IPS-20b (cell line): ENCODE results near the gene SIL1.
"Not testable (repeated sequence)": the region's sequence is repeated elsewhere in the genome, so short reads cannot be mapped to it uniquely, and the experiment has no call there.

Source experiments
- H3K27ac ChIP-seq: one replicate; pipeline ENCODE4 v1.5.1; 2013; ENCODE audit warnings: low read length
- H3K27me3 ChIP-seq: 2 replicates; pipeline ENCODE4 v1.6.1; 2013; ENCODE audit warnings: mild to moderate bottlenecking, low read length, inconsistent platforms; ENCODE audit not compliant: insufficient read depth
- H3K36me3 ChIP-seq: 2 replicates; pipeline ENCODE4 v1.6.1; 2013; ENCODE audit warnings: low read depth, mild to moderate bottlenecking, inconsistent platforms, low read length, moderate library complexity; ENCODE audit not compliant: insufficient read depth
- H3K4me1 ChIP-seq: 2 replicates; pipeline ENCODE4 v1.6.1; 2013; ENCODE audit warnings: mild to moderate bottlenecking, control low read depth, inconsistent platforms, low read length, moderate library complexity; ENCODE audit not compliant: insufficient read depth
- H3K4me3 ChIP-seq: 2 replicates; pipeline ENCODE4 v1.5.1; 2013; ENCODE audit warnings: mild to moderate bottlenecking, low read length, inconsistent platforms
- H3K9ac ChIP-seq: 2 replicates; pipeline ENCODE4 v1.6.1; 2013; ENCODE audit warnings: low read depth, mild to moderate bottlenecking, inconsistent platforms, low read length, moderate library complexity
- H3K9me3 ChIP-seq: 2 replicates; pipeline ENCODE4 v1.6.1; 2013; ENCODE audit warnings: mild to moderate bottlenecking, low read depth, low read length, inconsistent platforms; ENCODE audit not compliant: insufficient read depth

Gene SIL1

DNA sequence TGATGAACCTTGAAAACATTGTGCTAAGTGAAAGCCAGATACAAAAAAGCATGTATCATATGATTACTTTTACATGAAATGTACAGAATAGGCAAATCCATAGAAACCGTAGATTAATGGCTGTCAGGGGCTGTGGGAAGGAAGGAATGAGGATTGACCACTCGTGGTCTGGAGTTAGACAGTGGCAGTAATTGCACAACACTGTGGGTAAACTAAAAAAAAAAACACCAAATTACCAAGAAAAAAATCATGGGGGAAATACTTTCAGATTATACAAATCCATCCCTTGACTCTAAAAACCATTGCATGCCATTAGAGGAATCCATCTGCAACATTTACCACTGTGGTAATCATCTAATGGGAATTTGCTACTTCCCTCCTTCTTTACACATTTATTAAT lies 140.0 kb downstream of the SIL1 start:
- no peaks in the 10 kb centered on the region for H3K27me3 ChIP-seq
- H3K27ac ChIP-seq, result no peak overlapping the region
- H3K4me1 ChIP-seq, result peaks cover 14% of the 10 kb centered on the region; the same call in 1 of the 2 replicates
- H3K9me3 ChIP-seq, result 0 out of 2 replicates have a peak, but pooled peaks cover 5% of the 10 kb centered on the region
- no peaks in the 10 kb centered on the region for H3K36me3 ChIP-seq
- H3K9ac ChIP-seq, result no peak overlapping the region
- H3K4me3 ChIP-seq, result no peak overlapping the region

DNA sequence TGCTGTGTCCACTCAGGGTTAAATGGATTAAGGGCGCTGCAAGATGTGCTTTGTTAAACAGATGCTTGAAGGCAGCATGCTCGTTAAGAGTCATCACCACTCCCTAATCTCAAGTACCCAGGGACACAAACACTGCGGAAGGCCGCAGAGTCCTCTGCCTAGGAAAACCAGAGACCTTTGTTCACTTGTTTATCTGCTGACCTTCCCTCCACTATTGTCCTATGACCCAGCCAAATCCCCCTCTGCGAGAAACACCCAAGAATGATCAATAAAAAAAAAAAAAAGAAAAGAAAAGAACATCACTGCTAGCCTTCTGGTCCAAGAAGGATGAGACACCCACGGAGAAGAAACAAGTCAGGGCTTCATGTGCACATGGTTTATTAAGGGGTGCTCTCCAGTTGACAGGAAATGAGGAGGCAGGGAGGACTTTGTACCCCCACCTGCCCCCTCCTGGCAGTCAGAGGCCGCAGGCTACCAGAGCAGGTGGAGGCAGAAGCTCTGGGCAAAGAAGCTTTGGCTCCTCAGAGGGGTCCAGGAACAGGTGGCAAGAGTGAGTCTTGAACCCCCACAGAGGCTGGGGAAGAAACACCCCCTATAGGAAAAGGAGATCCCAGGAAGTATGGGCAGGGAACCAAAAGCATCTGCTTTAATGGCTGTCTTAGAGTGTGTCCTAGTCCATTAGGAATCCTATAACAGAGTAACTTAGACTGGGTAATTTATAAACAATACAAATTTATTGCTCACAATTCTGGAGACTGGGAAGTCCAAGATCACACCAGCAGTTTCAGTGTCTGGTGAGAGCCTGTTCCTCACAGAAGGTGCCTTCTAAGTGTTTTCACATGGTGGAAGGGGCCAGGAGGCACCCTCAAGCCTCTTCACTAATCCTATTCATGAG lies 140.9 kb downstream of the SIL1 start:
- peaks cover 19% of the 10 kb centered on the region; the same call in 1 of the 2 replicates for H3K4me1 ChIP-seq
- H3K4me3 ChIP-seq, H3K9me3 ChIP-seq, H3K9ac ChIP-seq, H3K36me3 ChIP-seq, H3K27ac ChIP-seq, H3K27me3 ChIP-seq: not testable (repeated sequence)

DNA sequence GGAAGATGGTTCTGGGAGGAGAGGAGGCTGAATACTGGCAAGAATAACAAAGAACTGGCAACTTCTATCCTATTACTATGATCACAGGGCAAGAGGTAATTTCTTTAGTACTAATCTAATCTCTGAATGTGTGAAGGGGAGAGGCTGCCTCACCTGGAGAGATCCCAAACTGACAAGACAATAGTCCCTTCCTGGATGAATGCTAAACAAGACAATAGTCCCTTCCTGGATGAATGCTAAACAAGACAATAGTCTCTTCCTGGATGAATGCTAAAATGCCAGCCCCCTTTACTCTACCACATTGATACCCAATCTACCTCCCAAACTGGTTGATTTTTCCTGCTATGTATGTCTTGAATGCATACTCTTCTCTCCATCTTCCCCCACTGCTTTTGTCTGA lies 145.2 kb downstream of the SIL1 start:
- no peaks in the 10 kb centered on the region for H3K36me3 ChIP-seq
- no peak overlapping the region for H3K4me3 ChIP-seq
- peaks cover 10% of the 10 kb centered on the region; the same call in 1 of the 2 replicates for H3K4me1 ChIP-seq
- no peak overlapping the region for H3K27ac ChIP-seq
- H3K9me3 ChIP-seq, result 0 out of 2 replicates have a peak, but pooled peaks cover 5% of the 10 kb centered on the region
- no peaks in the 10 kb centered on the region for H3K27me3 ChIP-seq
- H3K9ac ChIP-seq, result no peak overlapping the region

DNA sequence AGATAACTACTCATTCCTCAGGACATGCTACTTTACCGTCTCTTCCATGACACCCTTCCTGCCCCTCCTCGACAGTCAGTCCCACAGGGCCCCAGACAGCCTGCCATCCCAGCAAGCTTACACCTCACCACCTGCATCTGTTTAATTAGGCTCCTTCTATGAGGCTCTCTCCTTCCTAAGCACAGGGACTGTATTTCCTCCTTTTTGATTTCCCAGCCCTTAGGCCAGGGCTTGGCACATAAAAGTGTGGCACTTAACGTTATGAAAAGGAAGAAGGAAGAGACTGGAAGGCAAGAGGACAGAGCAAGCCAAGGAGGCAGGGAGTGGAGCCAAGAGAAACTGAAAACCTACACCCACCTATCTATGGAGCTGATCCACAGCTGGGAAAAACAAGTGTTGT lies 146.8 kb downstream of the SIL1 start:
- Histone ChIP-seq H3K36me3 (no peaks in the 10 kb centered on the region), H3K27me3 (no peaks in the 10 kb centered on the region), H3K27ac (no peak overlapping the region), H3K4me1 (peaks cover 10% of the 10 kb centered on the region; the same call in 1 of the 2 replicates), H3K9ac (no peak overlapping the region), H3K4me3 (no peak overlapping the region), H3K9me3 (0 out of 2 replicates have a peak, but pooled peaks cover 5% of the 10 kb centered on the region)

DNA sequence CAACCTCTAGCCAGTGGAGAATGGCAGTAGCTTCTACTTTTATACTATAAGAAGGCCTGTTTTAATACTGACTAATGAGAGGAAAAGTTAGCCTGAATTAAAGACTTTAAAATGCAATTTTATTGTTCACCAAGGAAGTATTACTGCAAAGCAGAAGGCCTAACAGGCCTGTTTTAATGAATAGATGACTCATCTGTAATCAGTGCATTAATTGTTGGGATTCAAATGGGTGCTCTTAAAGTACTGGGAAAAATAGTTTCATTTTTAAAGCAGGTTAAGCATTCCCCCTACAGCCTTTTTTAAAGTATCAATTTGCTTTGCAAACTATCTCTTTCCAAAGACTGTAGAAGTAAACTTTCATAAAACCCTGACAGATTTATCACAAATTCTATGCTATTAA lies 147.7 kb downstream of the SIL1 start:
- H3K27me3 ChIP-seq, result no peaks in the 10 kb centered on the region
- peaks cover 10% of the 10 kb centered on the region; the same call in 1 of the 2 replicates for H3K4me1 ChIP-seq
- no peak overlapping the region for H3K4me3 ChIP-seq
- 0 out of 2 replicates have a peak, but pooled peaks cover 5% of the 10 kb centered on the region for H3K9me3 ChIP-seq
- no peak overlapping the region for H3K27ac ChIP-seq
- no peak overlapping the region for H3K9ac ChIP-seq
- no peaks in the 10 kb centered on the region for H3K36me3 ChIP-seq

DNA sequence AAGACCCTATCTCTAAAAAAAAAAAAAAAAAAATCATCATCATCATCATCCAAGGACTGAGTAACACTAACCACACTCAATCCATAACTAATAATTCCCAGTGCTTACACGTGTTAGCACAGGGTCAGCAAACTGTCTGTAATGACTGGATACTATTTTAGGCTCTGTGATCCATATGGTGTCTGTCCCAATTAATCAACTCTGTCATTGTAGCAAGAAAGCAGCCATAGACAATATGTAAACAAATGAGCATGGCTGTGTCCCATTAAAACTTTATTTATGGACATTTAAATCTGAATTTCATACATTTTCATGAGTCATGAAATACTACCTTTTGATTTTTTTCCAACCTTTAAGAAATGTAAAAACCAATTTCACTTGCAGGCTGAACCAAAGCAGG lies 148.4 kb downstream of the SIL1 start:
- Histone ChIP-seq H3K27me3 (no peaks in the 10 kb centered on the region), H3K27ac (no peak overlapping the region), H3K4me1 (peaks cover 10% of the 10 kb centered on the region; the same call in 1 of the 2 replicates), H3K9me3 (0 out of 2 replicates have a peak, but pooled peaks cover 1% of the 10 kb centered on the region), H3K4me3 (no peak overlapping the region), H3K9ac (no peak overlapping the region), H3K36me3 (no peaks in the 10 kb centered on the region)

DNA sequence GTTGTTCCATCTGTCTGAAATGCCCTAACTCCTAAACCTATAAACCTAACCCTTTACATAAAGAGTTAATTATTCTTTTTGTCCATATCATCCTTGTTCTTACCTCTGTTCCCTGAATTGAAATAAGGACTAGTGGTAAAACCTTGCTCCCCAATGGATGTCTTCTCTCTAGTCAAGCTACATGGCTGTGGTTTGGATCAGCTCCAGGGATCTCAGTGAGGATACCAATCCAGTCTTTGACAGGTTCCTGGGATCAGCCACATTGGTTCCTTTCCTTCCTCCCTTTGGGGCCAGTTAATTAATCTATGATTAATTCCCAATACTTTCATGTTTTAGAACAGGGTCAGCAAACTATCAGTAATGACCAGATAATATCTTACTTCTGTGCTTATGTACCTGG lies 151.6 kb downstream of the SIL1 start:
- Histone ChIP-seq H3K9ac (no peak overlapping the region), H3K36me3 (no peaks in the 10 kb centered on the region), H3K27me3 (no peaks in the 10 kb centered on the region), H3K4me1 (no peaks in the 10 kb centered on the region), H3K27ac (no peak overlapping the region), H3K9me3 (no peaks in the 10 kb centered on the region), H3K4me3 (no peak overlapping the region)

DNA sequence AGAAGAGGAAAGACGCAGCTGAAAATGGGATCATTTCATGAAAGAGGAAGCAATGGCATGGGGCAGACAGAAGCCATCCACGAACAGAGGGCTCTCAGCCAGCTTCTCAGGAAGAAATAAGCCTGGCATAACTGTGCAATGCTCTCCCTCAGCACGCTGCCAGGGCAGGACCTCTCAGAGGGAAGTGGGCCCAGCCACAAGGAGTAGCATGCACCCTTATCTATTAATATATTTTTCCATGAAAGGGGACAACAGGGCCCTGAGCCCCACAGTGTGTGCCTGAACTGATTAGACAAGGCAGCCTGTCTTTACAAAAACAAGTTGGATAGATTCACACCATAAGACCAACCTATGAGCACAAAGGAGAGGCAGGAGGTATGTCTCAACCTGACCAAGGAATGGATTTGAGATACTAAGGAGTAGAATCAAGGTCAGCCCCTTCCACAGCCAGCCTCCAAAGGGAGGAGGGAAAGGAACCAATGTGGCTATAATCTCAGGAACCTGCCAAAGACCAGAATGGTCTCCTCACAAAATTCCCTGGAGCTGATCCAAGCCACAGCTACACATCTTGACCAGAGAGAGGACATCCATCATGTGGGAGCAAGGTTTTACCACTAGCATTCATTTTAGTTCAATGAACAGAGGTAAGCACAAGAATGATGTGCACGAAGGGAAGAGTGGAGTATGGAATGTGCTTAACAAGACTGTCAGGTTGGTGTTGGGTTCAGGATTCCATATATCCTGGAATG lies 154.8 kb downstream of the SIL1 start:
- Histone ChIP-seq H3K36me3 (no peaks in the 10 kb centered on the region), H3K4me1 (no peaks in the 10 kb centered on the region), H3K9ac (no peak overlapping the region), H3K9me3 (no peaks in the 10 kb centered on the region), H3K4me3 (no peak overlapping the region), H3K27ac (no peak overlapping the region), H3K27me3 (no peaks in the 10 kb centered on the region)

DNA sequence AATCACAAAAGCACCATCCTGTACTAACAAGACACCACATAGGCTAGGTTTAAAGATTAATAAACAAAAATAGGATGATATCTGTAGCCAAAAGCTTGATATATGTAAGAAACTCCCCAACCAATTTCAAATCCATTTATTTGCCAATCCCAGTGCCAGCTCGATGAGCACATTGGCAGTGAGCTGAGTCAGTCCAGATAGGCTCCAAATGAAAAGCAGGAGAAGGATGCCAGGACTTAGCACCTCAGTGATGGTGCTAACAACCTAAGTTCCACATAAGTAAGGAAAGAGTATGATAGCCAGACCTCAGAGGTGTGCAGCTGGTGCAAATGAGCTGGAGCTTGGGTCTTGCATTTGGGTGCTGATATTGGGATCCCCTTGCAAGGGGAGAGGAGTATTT lies 158.1 kb downstream of the SIL1 start:
- no peaks in the 10 kb centered on the region for H3K4me1 ChIP-seq
- no peaks in the 10 kb centered on the region for H3K27me3 ChIP-seq
- H3K36me3 ChIP-seq, result no peaks in the 10 kb centered on the region
- H3K9ac ChIP-seq, result no peak overlapping the region
- no peaks in the 10 kb centered on the region for H3K9me3 ChIP-seq
- H3K4me3 ChIP-seq, result no peak overlapping the region
- H3K27ac ChIP-seq, result no peak overlapping the region

DNA sequence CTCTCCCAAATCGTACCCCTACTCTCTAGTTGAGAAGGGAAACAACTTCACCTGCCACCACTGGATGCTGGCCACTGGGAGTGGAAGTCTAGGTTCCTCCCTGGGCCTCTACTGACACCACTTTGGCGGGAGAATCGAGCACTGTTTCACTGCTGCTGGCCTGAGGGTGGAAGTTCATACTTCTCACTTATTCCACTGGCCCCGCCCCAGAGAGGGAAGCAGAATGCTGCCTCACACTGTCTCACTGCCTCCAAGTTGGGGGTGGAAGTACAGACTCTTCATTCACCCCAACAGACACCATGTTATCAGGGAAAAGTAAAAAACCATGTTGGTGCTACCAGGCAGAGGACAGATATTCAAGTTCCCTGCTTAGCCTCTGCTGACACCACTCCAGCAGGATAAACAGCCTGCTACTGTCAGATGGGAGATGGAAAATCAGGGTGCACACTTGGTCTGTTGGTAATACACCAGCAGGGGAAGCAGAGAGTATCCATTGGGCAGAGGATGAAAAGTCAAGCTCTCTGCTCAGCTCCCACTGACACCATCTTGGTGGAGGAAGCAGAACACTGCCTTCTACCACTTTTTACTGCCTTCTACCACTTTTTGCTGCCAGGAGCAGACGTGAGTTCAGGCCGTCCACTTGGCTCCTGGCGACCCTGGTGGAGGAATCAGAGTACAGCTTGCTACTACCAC lies 159.4 kb downstream of the SIL1 start:
- no peaks in the 10 kb centered on the region for H3K36me3 ChIP-seq

DNA sequence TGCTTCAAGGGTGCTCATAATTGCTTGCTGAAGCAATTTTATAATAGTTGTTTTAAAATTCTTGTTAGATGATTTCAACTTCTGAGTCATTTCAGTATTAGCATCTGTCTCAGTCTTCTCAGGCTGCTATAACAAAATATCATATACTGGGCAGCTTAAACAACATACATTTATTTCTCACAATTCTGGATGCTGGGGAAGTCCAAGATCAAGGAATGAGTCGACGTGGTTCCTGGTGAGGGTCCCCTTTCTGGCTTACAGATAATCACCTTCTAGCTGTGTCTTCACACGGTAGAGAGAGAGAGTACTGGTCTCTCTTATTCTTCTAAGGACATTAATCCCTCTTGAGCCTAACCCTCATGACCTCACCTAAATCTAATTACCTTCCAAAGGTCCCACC lies 160.4 kb downstream of the SIL1 start:
- Histone ChIP-seq H3K27me3 (no peaks in the 10 kb centered on the region), H3K9ac (no peak overlapping the region), H3K4me3 (no peak overlapping the region), H3K36me3 (no peaks in the 10 kb centered on the region), H3K9me3 (no peaks in the 10 kb centered on the region), H3K4me1 (no peaks in the 10 kb centered on the region), H3K27ac (no peak overlapping the region)

More for the DNA sequence above, 159.4 kb downstream of the SIL1 start:
- H3K4me1 ChIP-seq, result no peaks in the 10 kb centered on the region
- H3K27me3 ChIP-seq, result no peaks in the 10 kb centered on the region
- H3K9ac ChIP-seq, result no peak overlapping the region
- no peaks in the 10 kb centered on the region for H3K9me3 ChIP-seq
- no peak overlapping the region for H3K27ac ChIP-seq
- no peak overlapping the region for H3K4me3 ChIP-seq
